Measurements from ENCODE around the gene ASH1L. TPM values are rescaled to one million over a fixed set of nuclear protein-coding genes. Genes with fewer than 3 reads are reported as not detected.

Gene ASH1L
- total and polyA plus RNA-seq, 2 experiments from 2014 or later: 23.6 to 24.7 TPM

DNA sequence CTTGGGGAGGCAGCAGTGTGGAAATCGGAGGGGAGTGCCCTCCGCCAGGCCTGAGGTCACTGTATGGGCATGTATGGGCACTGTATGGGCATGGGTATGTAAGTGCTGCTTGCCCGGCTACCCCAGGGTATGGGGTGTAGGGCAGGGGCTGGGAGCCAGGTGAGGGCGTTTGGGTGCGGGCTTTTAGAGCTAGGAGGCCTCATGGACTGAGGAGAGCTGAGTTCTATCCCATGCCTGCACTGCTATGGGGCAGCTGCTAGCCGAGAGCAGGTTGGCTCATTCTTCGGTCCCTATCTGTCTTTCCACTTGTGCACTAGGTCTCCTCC is 266.7 kb downstream of the ASH1L start (continued):
- TF ChIP-seq, protein P1, sequence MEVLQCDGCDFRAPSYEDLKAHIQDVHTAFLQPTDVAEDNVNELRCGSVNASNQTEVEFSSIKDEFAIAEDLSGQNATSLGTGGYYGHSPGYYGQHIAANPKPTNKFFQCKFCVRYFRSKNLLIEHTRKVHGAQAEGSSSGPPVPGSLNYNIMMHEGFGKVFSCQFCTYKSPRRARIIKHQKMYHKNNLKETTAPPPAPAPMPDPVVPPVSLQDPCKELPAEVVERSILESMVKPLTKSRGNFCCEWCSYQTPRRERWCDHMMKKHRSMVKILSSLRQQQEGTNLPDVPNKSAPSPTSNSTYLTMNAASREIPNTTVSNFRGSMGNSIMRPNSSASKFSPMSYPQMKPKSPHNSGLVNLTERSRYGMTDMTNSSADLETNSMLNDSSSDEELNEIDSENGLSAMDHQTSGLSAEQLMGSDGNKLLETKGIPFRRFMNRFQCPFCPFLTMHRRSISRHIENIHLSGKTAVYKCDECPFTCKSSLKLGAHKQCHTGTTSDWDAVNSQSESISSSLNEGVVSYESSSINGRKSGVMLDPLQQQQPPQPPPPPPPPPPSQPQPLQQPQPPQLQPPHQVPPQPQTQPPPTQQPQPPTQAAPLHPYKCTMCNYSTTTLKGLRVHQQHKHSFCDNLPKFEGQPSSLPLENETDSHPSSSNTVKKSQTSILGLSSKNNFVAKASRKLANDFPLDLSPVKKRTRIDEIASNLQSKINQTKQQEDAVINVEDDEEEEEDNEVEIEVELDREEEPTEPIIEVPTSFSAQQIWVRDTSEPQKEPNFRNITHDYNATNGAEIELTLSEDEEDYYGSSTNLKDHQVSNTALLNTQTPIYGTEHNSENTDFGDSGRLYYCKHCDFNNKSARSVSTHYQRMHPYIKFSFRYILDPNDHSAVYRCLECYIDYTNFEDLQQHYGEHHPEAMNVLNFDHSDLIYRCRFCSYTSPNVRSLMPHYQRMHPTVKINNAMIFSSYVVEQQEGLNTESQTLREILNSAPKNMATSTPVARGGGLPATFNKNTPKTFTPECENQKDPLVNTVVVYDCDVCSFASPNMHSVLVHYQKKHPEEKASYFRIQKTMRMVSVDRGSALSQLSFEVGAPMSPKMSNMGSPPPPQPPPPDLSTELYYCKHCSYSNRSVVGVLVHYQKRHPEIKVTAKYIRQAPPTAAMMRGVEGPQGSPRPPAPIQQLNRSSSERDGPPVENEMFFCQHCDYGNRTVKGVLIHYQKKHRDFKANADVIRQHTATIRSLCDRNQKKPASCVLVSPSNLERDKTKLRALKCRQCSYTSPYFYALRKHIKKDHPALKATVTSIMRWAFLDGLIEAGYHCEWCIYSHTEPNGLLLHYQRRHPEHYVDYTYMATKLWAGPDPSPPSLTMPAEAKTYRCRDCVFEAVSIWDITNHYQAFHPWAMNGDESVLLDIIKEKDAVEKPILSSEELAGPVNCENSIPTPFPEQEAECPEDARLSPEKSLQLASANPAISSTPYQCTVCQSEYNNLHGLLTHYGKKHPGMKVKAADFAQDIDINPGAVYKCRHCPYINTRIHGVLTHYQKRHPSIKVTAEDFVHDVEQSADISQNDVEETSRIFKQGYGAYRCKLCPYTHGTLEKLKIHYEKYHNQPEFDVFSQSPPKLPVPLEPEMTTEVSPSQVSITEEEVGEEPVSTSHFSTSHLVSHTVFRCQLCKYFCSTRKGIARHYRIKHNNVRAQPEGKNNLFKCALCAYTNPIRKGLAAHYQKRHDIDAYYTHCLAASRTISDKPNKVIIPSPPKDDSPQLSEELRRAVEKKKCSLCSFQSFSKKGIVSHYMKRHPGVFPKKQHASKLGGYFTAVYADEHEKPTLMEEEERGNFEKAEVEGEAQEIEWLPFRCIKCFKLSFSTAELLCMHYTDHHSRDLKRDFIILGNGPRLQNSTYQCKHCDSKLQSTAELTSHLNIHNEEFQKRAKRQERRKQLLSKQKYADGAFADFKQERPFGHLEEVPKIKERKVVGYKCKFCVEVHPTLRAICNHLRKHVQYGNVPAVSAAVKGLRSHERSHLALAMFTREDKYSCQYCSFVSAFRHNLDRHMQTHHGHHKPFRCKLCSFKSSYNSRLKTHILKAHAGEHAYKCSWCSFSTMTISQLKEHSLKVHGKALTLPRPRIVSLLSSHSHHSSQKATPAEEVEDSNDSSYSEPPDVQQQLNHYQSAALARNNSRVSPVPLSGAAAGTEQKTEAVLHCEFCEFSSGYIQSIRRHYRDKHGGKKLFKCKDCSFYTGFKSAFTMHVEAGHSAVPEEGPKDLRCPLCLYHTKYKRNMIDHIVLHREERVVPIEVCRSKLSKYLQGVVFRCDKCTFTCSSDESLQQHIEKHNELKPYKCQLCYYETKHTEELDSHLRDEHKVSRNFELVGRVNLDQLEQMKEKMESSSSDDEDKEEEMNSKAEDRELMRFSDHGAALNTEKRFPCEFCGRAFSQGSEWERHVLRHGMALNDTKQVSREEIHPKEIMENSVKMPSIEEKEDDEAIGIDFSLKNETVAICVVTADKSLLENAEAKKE (CRISPR knock-in tag; IDR thresholded peaks at IDR 0.05): no peak

DNA sequence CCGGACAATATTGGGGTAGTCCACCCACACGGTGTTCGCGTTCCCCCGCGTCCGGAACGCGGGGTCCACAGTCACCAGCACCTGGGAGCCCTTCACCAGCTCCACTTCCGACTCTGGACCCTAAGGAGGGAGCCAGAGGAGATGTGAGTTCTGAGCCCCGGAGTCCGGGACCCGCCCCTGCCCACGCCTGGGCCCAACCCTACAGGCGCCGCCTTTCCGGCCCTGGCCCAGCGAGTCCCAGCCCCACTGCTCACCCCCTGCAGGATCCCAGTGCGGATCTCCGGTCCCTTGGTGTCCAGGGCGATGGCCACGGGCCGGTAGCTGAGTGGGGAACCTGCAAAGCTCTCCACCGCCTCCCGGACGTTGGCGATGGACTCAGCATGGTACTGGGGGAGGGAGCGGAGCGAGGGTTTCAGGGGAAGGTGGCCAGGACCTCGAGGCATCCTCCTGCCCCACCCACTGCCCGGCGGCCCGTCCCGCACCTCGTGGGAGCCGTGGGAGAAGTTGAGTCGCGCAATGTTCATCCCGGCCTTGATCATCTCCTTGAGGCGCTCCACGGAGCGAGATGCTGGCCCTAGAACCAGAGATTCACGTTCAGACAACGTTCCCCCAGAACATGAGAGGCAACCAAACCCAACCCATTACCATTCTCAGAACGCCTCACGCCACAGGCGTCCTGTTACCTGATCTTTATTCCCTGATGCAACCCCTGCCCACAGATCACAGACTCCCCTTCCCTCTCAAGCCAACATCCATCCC is 267.2 kb downstream of the ASH1L start:
- peak overlapping the region; percentile 97 for H3K4me3 ChIP-seq
- H4K20me1 ChIP-seq (replicated peaks; ENCODE audit: insufficient read depth): no peaks in the 10 kb centered on the region
- H3K36me3 Mint-ChIP-seq (ENCODE audit: low read depth): no peaks in the 10 kb centered on the region; the same call in 2 of the 3 replicates
- H3K27me3 Mint-ChIP-seq (ENCODE audit: insufficient read depth, low read depth, poor library complexity): peaks cover 31% of the 10 kb centered on the region
- H3K27ac ChIP-seq (ENCODE audit: low read depth): no peak overlapping the region
- H2AFZ ChIP-seq: peak overlapping the region; percentile 98
- H3K4me1 Mint-ChIP-seq: peaks cover 29% of the 10 kb centered on the region
- H3K4me3 Mint-ChIP-seq: peak overlapping the region; percentile 92
- DNase-seq (ENCODE audit: low spot score) (peak; percentile 80), ATAC-seq (peak; percentile 83)
- no peaks in the 10 kb centered on the region for H3K9me3 Mint-ChIP-seq
- H3K36me3 ChIP-seq (ENCODE audit: insufficient read depth): no peaks in the 10 kb centered on the region
- peak overlapping the region; percentile 98 for H3K4me2 ChIP-seq
- TF ChIP-seq EZH2 (IDR thresholded peaks at IDR 0.05; ENCODE audit: low read depth, unreplicated experiment) (no peak), STAT1 (IDR thresholded peaks at IDR 0.05; ENCODE audit: unreplicated experiment) (no peak), POLR2AphosphoS5 (IDR thresholded peaks at IDR 0.05; ENCODE audit: low read depth) (no peak; the same call in 1 of the 2 replicates), EZH2phosphoT487 (IDR thresholded peaks at IDR 0.05; ENCODE audit: unreplicated experiment) (no peak), JUNB (IDR thresholded peaks at IDR 0.05; ENCODE audit: unreplicated experiment) (no peak)
- no peaks in the 10 kb centered on the region for H3K79me2 ChIP-seq (replicated peaks; ENCODE audit: insufficient read depth)
- 0 out of 2 replicates have a peak, but pooled peaks cover 11% of the 10 kb centered on the region for H3F3A ChIP-seq (replicated peaks; ENCODE audit: low read depth)
- H3K9me2 ChIP-seq (ENCODE audit: insufficient read depth): no peaks in the 10 kb centered on the region
- H3K27ac Mint-ChIP-seq: no peak overlapping the region
- H3K4me1 ChIP-seq (ENCODE audit: insufficient read depth): peaks cover 17% of the 10 kb centered on the region
- peaks cover 33% of the 10 kb centered on the region for H3K27me3 ChIP-seq (ENCODE audit: insufficient read depth)

All from GM23338 (cell line).